Activated naive CD8-positive, alpha-beta T cell (primary cell): ENCODE data around the gene IGSF6.
A peak's percentile ranks its signal among the peaks of the same experiment; 100 is the strongest.
"Not testable (repeated sequence)": the region's sequence is repeated elsewhere in the genome, so short reads cannot be mapped to it uniquely, and the experiment has no call there.

Experiments
- H3K27ac Mint-ChIP-seq: one replicate; pipeline ENCODE4 v1.8.0; 2021; ENCODE audit warnings: mixed read lengths
- H3K27me3 Mint-ChIP-seq: one replicate; pipeline ENCODE4 v1.8.0; 2021; ENCODE audit warnings: mixed read lengths
- H3K36me3 Mint-ChIP-seq: one replicate; pipeline ENCODE4 v1.8.0; 2021; ENCODE audit warnings: mixed read lengths
- H3K4me1 Mint-ChIP-seq: one replicate; pipeline ENCODE4 v1.8.0; 2021; ENCODE audit warnings: low read depth, mixed read lengths
- H3K4me3 Mint-ChIP-seq: one replicate; pipeline ENCODE4 v1.8.0; 2021; ENCODE audit warnings: mild to moderate bottlenecking, mixed read lengths
- H3K9me3 Mint-ChIP-seq: one replicate; pipeline ENCODE4 v1.8.0; 2021; ENCODE audit warnings: low read depth, mixed read lengths

The IGSF6 gene

GRCh38 chr16:21610006-21610544, 42.3 kb downstream of the IGSF6 start:
- H3K4me3 Mint-ChIP-seq = no peak overlapping the region
- peak overlapping the region; percentile 54 for H3K27ac Mint-ChIP-seq
- H3K27me3 Mint-ChIP-seq = no peaks in the 10 kb centered on the region
- H3K36me3 Mint-ChIP-seq = peaks cover 10% of the 10 kb centered on the region
- H3K9me3 Mint-ChIP-seq = no peaks in the 10 kb centered on the region
- peaks cover 82% of the 10 kb centered on the region for H3K4me1 Mint-ChIP-seq

GRCh38 chr16:21608639-21609328, 43.6 kb downstream of the IGSF6 start:
- no peaks in the 10 kb centered on the region for H3K27me3 Mint-ChIP-seq
- H3K4me1 Mint-ChIP-seq = peaks cover 81% of the 10 kb centered on the region
- H3K36me3 Mint-ChIP-seq = peaks cover 4% of the 10 kb centered on the region
- no peaks in the 10 kb centered on the region for H3K9me3 Mint-ChIP-seq
- peak overlapping the region; percentile 73 for H3K27ac Mint-ChIP-seq
- H3K4me3 Mint-ChIP-seq = peak overlapping the region; percentile 34

- Mint-ChIP-seq H3K4me1 (peaks cover 84% of the 10 kb centered on the region), H3K4me3 (peak overlapping the region; percentile 6)
- not testable (repeated sequence) for H3K27ac Mint-ChIP-seq, H3K36me3 Mint-ChIP-seq, H3K9me3 Mint-ChIP-seq, H3K27me3 Mint-ChIP-seq
Measured at GRCh38 chr16:21605848-21606247, 46.6 kb downstream of the IGSF6 start.

GRCh38 chr16:21603928-21604327, 48.5 kb downstream of the IGSF6 start:
- Mint-ChIP-seq H3K9me3 (no peaks in the 10 kb centered on the region), H3K27ac (peak overlapping the region; percentile 17), H3K27me3 (no peaks in the 10 kb centered on the region), H3K4me3 (no peak overlapping the region), H3K36me3 (no peaks in the 10 kb centered on the region), H3K4me1 (peaks cover 71% of the 10 kb centered on the region)

GRCh38 chr16:21602785-21603184, 49.6 kb downstream of the IGSF6 start:
- peaks cover 70% of the 10 kb centered on the region for H3K4me1 Mint-ChIP-seq
- no peak overlapping the region for H3K4me3 Mint-ChIP-seq
- no peaks in the 10 kb centered on the region for H3K36me3 Mint-ChIP-seq
- H3K9me3 Mint-ChIP-seq = no peaks in the 10 kb centered on the region
- no peak overlapping the region for H3K27ac Mint-ChIP-seq
- H3K27me3 Mint-ChIP-seq = no peaks in the 10 kb centered on the region

GRCh38 chr16:21600031-21600773, 52.2 kb downstream of the IGSF6 start:
- Mint-ChIP-seq H3K4me1 (peaks cover 62% of the 10 kb centered on the region), H3K27me3 (no peaks in the 10 kb centered on the region), H3K36me3 (no peaks in the 10 kb centered on the region)

GRCh38 chr16:21599122-21600030, 53.0 kb downstream of the IGSF6 start, which contains the start of gene METTL9:
Gene METTL9 (plus strand): TSS chr16:21599577. CDS start chr16:21599734, 157 bp downstream.
- Mint-ChIP-seq H3K36me3 (no peaks in the 10 kb centered on the region), H3K9me3 (no peaks in the 10 kb centered on the region), H3K4me1 (peaks cover 57% of the 10 kb centered on the region), H3K4me3 (peak within 1 kb of the TSS; percentile 97), H3K27me3 (no peaks in the 10 kb centered on the region), H3K27ac (peak within 1 kb of the TSS; percentile 92)

More at GRCh38 chr16:21600031-21600773, 52.2 kb downstream of the IGSF6 start:
- peak overlapping the region; percentile 97 for H3K4me3 Mint-ChIP-seq
- peak overlapping the region; percentile 89 for H3K27ac Mint-ChIP-seq
- no peaks in the 10 kb centered on the region for H3K9me3 Mint-ChIP-seq

- Mint-ChIP-seq H3K36me3 (no peaks in the 10 kb centered on the region), H3K4me1 (peaks cover 50% of the 10 kb centered on the region), H3K4me3 (peak overlapping the region; percentile 88), H3K9me3 (no peaks in the 10 kb centered on the region), H3K27ac (peak overlapping the region; percentile 92), H3K27me3 (no peaks in the 10 kb centered on the region)
Measured at GRCh38 chr16:21598701-21599121, 53.7 kb downstream of the IGSF6 start.

- peaks cover 45% of the 10 kb centered on the region for H3K4me1 Mint-ChIP-seq
- no peaks in the 10 kb centered on the region for H3K9me3 Mint-ChIP-seq
- peak overlapping the region; percentile 92 for H3K27ac Mint-ChIP-seq
- no peaks in the 10 kb centered on the region for H3K27me3 Mint-ChIP-seq
- peak overlapping the region; percentile 88 for H3K4me3 Mint-ChIP-seq
- H3K36me3 Mint-ChIP-seq = no peaks in the 10 kb centered on the region
Measured at GRCh38 chr16:21598206-21598605, 54.2 kb downstream of the IGSF6 start.

- Mint-ChIP-seq H3K27me3 (no peaks in the 10 kb centered on the region), H3K9me3 (no peaks in the 10 kb centered on the region), H3K4me1 (peaks cover 43% of the 10 kb centered on the region), H3K27ac (peak overlapping the region; percentile 89), H3K36me3 (no peaks in the 10 kb centered on the region), H3K4me3 (peak overlapping the region; percentile 88)
Measured at GRCh38 chr16:21597561-21598030, 54.8 kb downstream of the IGSF6 start.

GRCh38 chr16:21593530-21594289, 58.7 kb downstream of the IGSF6 start:
- Mint-ChIP-seq H3K4me3 (no peak overlapping the region), H3K4me1 (peaks cover 22% of the 10 kb centered on the region), H3K36me3 (no peaks in the 10 kb centered on the region), H3K9me3 (no peaks in the 10 kb centered on the region), H3K27ac (no peak overlapping the region), H3K27me3 (no peaks in the 10 kb centered on the region)

- no peaks in the 10 kb centered on the region for H3K27me3 Mint-ChIP-seq
- peaks cover 6% of the 10 kb centered on the region for H3K4me1 Mint-ChIP-seq
Measured at GRCh38 chr16:21592191-21592590, 60.2 kb downstream of the IGSF6 start.

GRCh38 chr16:21590796-21591195, 61.6 kb downstream of the IGSF6 start:
- Mint-ChIP-seq H3K27ac (no peak overlapping the region), H3K27me3 (no peaks in the 10 kb centered on the region), H3K9me3 (no peaks in the 10 kb centered on the region), H3K4me1 (no peaks in the 10 kb centered on the region), H3K36me3 (no peaks in the 10 kb centered on the region), H3K4me3 (no peak overlapping the region)

More at GRCh38 chr16:21592191-21592590, 60.2 kb downstream of the IGSF6 start:
- Mint-ChIP-seq H3K27ac (no peak overlapping the region), H3K9me3 (no peaks in the 10 kb centered on the region), H3K4me3 (no peak overlapping the region), H3K36me3 (no peaks in the 10 kb centered on the region)

- H3K4me1 Mint-ChIP-seq = no peaks in the 10 kb centered on the region
- no peaks in the 10 kb centered on the region for H3K27me3 Mint-ChIP-seq
- no peaks in the 10 kb centered on the region for H3K9me3 Mint-ChIP-seq
- H3K4me3 Mint-ChIP-seq = no peak overlapping the region
- H3K27ac Mint-ChIP-seq = no peak overlapping the region
- H3K36me3 Mint-ChIP-seq = no peaks in the 10 kb centered on the region
Measured at GRCh38 chr16:21590287-21590686, 62.1 kb downstream of the IGSF6 start.
